HG02840 (cell line): ENCODE data around the gene TCF7L2.
"Not testable (repeated sequence)": the region's sequence is repeated elsewhere in the genome, so short reads cannot be mapped to it uniquely, and the experiment has no call there.

Experiments used
- ATAC-seq: cut with Tn5 transposase; IDR thresholded peaks from one replicate; pipeline ENCODE4 v1.9.1; 2021; ENCODE audit warnings: mild to moderate bottlenecking, moderate library complexity, moderate number of reproducible peaks; ENCODE audit not compliant: unreplicated experiment, low FRiP score

The TCF7L2 gene

GRCh38 chr10:113060201-113061053 is 110.4 kb downstream of the TCF7L2 start:
- ATAC-seq: no peak

- ATAC-seq: no peak
Observed at GRCh38 chr10:113061054-113061430, 111.0 kb downstream of the TCF7L2 start.

GRCh38 chr10:113061557-113061956 is 111.5 kb downstream of the TCF7L2 start:
- no peak for ATAC-seq

- no peak for ATAC-seq
Observed at GRCh38 chr10:113063043-113063967, 113.3 kb downstream of the TCF7L2 start.

- no peak for ATAC-seq
Observed at GRCh38 chr10:113064039-113064438, 114.0 kb downstream of the TCF7L2 start.

- not testable (repeated sequence) for ATAC-seq
Observed at GRCh38 chr10:113066120-113066519, 116.1 kb downstream of the TCF7L2 start.

GRCh38 chr10:113066561-113067312 is 116.7 kb downstream of the TCF7L2 start:
- ATAC-seq: no peak

GRCh38 chr10:113067501-113067900 is 117.5 kb downstream of the TCF7L2 start:
- ATAC-seq: no peak

GRCh38 chr10:113068178-113068890 is 118.3 kb downstream of the TCF7L2 start:
- no peak for ATAC-seq

- ATAC-seq: no peak
Observed at GRCh38 chr10:113069595-113069994, 119.5 kb downstream of the TCF7L2 start.

- no peak for ATAC-seq
Observed at GRCh38 chr10:113071446-113071845, 121.4 kb downstream of the TCF7L2 start.

- ATAC-seq: no peak
Observed at GRCh38 chr10:113073549-113074189, 123.6 kb downstream of the TCF7L2 start.

GRCh38 chr10:113076949-113077348 is 126.9 kb downstream of the TCF7L2 start:
- no peak for ATAC-seq

GRCh38 chr10:113078282-113078907 is 128.3 kb downstream of the TCF7L2 start:
- ATAC-seq: no peak

GRCh38 chr10:113080061-113080924 is 130.2 kb downstream of the TCF7L2 start:
- ATAC-seq: no peak

GRCh38 chr10:113080925-113081229 is 130.8 kb downstream of the TCF7L2 start:
- no peak for ATAC-seq

- no peak for ATAC-seq
Observed at GRCh38 chr10:113084031-113084430, 134.0 kb downstream of the TCF7L2 start.

GRCh38 chr10:113085776-113086175 is 135.7 kb downstream of the TCF7L2 start:
- ATAC-seq: no peak
